ENCODE data around the gene PHF11.

DNA sequence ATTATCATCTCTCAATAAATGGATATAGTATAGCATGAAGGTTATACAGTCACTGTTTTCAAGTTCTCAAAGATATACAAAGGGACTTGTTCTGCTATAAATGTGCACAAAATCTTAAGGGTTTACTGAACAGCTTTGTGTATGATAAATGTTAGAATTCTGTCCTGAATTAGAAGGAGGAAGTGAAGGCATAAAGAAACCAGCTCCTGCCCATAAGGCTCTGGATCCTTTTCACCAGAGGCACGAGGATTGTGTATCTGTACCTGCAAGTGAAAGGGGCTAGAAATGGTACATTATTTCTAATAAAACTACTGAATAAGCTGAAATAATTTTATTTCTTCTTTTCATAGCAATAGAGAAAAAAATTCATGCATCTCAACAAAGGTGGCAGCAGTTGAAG lies 32.4 kb downstream of the PHF11 start:
- TF ChIP-seq, protein P1, sequence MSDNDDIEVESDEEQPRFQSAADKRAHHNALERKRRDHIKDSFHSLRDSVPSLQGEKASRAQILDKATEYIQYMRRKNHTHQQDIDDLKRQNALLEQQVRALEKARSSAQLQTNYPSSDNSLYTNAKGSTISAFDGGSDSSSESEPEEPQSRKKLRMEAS (IDR thresholded peaks at IDR 0.05; ENCODE audit: low read depth), result no peak
- TF ChIP-seq, protein P2, sequence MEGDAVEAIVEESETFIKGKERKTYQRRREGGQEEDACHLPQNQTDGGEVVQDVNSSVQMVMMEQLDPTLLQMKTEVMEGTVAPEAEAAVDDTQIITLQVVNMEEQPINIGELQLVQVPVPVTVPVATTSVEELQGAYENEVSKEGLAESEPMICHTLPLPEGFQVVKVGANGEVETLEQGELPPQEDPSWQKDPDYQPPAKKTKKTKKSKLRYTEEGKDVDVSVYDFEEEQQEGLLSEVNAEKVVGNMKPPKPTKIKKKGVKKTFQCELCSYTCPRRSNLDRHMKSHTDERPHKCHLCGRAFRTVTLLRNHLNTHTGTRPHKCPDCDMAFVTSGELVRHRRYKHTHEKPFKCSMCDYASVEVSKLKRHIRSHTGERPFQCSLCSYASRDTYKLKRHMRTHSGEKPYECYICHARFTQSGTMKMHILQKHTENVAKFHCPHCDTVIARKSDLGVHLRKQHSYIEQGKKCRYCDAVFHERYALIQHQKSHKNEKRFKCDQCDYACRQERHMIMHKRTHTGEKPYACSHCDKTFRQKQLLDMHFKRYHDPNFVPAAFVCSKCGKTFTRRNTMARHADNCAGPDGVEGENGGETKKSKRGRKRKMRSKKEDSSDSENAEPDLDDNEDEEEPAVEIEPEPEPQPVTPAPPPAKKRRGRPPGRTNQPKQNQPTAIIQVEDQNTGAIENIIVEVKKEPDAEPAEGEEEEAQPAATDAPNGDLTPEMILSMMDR (IDR thresholded peaks at IDR 0.05), result no peak
- TF ChIP-seq, protein P3, sequence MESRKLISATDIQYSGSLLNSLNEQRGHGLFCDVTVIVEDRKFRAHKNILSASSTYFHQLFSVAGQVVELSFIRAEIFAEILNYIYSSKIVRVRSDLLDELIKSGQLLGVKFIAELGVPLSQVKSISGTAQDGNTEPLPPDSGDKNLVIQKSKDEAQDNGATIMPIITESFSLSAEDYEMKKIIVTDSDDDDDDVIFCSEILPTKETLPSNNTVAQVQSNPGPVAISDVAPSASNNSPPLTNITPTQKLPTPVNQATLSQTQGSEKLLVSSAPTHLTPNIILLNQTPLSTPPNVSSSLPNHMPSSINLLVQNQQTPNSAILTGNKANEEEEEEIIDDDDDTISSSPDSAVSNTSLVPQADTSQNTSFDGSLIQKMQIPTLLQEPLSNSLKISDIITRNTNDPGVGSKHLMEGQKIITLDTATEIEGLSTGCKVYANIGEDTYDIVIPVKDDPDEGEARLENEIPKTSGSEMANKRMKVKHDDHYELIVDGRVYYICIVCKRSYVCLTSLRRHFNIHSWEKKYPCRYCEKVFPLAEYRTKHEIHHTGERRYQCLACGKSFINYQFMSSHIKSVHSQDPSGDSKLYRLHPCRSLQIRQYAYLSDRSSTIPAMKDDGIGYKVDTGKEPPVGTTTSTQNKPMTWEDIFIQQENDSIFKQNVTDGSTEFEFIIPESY (IDR thresholded peaks at IDR 0.05; ENCODE audit: borderline replicate concordance, low read depth), result no peak
- TF ChIP-seq CHD2 (IDR thresholded peaks at IDR 0.05; ENCODE audit: low read length, partially characterized antibody) (no peak), YY1 (IDR thresholded peaks at IDR 0.05; ENCODE audit: low read depth) (no peak), JUND (IDR thresholded peaks at IDR 0.05) (no peak), EP300 (IDR thresholded peaks at IDR 0.05; ENCODE audit: borderline replicate concordance in 1 of 2, low read depth in 1 of 2, low read length in 1 of 2) (no peak), TAF1 (IDR thresholded peaks at IDR 0.05; ENCODE audit: borderline replicate concordance, low read depth, low read length) (no peak), TEAD4 (IDR thresholded peaks at IDR 0.05; ENCODE audit: borderline replicate concordance, insufficient read depth) (no peak), POLR2AphosphoS5 (IDR thresholded peaks at IDR 0.05; ENCODE audit: low read depth, low read length) (no peak), SMC3 (IDR thresholded peaks at IDR 0.05; ENCODE audit: low read depth, low read length) (no peak), MXI1 (IDR thresholded peaks at IDR 0.05; ENCODE audit: low read depth, low read length) (no peak), SIN3A (IDR thresholded peaks at IDR 0.05; ENCODE audit: borderline replicate concordance, low read depth, low read length) (no peak)
- TF ChIP-seq, protein P4, sequence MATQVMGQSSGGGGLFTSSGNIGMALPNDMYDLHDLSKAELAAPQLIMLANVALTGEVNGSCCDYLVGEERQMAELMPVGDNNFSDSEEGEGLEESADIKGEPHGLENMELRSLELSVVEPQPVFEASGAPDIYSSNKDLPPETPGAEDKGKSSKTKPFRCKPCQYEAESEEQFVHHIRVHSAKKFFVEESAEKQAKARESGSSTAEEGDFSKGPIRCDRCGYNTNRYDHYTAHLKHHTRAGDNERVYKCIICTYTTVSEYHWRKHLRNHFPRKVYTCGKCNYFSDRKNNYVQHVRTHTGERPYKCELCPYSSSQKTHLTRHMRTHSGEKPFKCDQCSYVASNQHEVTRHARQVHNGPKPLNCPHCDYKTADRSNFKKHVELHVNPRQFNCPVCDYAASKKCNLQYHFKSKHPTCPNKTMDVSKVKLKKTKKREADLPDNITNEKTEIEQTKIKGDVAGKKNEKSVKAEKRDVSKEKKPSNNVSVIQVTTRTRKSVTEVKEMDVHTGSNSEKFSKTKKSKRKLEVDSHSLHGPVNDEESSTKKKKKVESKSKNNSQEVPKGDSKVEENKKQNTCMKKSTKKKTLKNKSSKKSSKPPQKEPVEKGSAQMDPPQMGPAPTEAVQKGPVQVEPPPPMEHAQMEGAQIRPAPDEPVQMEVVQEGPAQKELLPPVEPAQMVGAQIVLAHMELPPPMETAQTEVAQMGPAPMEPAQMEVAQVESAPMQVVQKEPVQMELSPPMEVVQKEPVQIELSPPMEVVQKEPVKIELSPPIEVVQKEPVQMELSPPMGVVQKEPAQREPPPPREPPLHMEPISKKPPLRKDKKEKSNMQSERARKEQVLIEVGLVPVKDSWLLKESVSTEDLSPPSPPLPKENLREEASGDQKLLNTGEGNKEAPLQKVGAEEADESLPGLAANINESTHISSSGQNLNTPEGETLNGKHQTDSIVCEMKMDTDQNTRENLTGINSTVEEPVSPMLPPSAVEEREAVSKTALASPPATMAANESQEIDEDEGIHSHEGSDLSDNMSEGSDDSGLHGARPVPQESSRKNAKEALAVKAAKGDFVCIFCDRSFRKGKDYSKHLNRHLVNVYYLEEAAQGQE (IDR thresholded peaks at IDR 0.05; ENCODE audit: low read depth, low read length), result no peak
